Activated CD8-positive, alpha-beta memory T cell treated with anti-CD3 and anti-CD28 coated beads, Interleukin-2, amount 50 U/mL, for 24 hours (primary cell): ENCODE data around the gene DEFB131A.
"Not testable (repeated sequence)": the region's sequence is repeated elsewhere in the genome, so short reads cannot be mapped to it uniquely, and the experiment has no call there.

Experiments used
- DNase-seq: peaks from one replicate; pipeline ENCODE4 v3.0.0-alpha.2; 2020; ENCODE audit errors: extremely low read depth

DEFB131A gene

GRCh38 chr4:9494256-9495035, 50.2 kb downstream of the DEFB131A start:
- DNase-seq, result not testable (repeated sequence)

- DNase-seq, result peak; percentile 27
Measured at GRCh38 chr4:9495443-9495842, 51.2 kb downstream of the DEFB131A start.

DNA sequence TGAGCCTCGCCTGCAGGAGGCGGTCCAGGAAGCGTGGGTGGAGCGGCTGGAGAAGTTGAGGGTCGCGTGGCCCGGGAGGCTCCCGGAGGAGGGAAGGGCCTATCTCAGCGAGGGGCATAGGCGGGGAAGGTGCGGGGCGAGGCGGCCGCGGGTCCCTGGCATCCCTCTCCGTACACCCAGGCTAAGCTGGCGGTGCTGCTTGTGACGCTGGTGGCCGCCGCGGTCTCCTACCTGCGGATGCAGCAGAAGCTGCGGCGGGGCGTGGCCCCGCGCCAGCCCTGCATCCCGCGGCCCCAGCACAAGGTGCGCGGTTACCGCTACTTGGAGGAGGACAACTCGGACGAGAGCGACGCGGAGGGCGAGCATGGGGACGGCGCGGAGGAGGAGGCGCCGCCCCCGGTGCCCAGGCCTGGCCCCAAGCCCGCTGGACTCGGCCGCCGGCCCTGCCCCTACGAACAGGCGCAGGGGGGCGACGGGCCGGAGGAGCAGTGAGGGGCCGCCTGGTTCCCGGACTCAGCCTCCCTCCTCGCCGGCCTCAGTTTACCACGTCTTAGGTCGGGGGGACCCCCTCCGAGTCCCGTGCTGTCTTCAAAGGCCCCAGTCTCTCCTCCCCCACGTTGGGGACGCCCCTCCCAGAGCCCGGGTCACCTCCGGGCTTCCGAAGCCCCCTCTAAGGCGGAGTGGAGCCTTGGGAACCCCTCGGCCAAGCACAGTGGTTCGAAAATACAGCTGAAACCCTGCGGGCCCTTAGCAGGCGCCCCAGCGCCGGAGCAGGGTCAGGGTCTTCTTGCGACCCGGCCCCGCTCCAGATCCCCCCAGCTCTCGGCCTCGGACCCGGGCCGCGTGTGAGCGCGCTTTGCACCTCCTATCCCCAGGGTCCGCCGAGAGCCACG, 53.6 kb downstream of the DEFB131A start:
- not testable (repeated sequence) for DNase-seq

DNA sequence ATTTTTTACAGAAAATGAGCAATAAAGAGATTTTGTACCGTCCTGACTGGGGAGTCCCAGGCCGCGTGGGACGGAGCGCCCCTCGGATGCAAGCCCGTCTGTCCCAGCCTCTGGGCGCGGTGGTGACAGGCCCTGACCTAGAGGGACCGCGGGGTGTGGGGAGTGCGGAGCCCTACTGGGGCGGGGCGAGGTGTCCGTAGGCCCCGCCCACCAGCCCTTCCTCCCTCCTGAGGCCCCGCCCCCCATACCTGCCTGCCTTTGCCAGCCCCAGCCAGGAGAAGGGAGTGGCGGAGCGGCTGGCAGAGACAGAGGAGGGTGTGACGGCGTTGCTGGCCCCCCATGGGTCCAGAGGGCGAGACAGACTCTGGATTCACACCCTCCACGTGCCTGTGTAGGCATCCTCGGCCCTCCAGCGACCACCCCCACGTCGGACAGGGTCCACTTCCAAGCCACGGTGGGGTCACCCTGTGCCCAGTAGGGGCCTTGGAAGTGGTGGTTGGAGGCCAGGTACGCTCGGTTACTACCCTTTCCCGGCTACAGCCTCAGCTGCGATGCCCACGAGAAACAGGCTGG, 54.3 kb downstream of the DEFB131A start:
- DNase-seq, result not testable (repeated sequence)

- DNase-seq, result not testable (repeated sequence)
Measured at GRCh38 chr4:9499974-9500487, 55.8 kb downstream of the DEFB131A start.
